DMS79 treated with DMSO at 0.1 percent for 48 hours (cell line): ENCODE measurements around the gene ADO.
"Not testable (repeated sequence)": the region's sequence is repeated elsewhere in the genome, so short reads cannot be mapped to it uniquely, and the experiment has no call there.

ENCODE experiments used
- DNase-seq: peaks from one replicate; lab custom pipeline; 2025; lab: John Stamatoyannopoulos, UW

ADO gene

GRCh38 chr10:62804356-62805230 lies at the start of gene ADO:
ADO (plus strand) TSS chr10:62804720; CDS start chr10:62805060, 340 bp downstream.
- peak; percentile 49 for DNase-seq

GRCh38 chr10:62754963-62755362 lies 49.6 kb upstream of the ADO start:
- no peak for DNase-seq

- DNase-seq = no peak
Observed at GRCh38 chr10:62755662-62756653, 48.6 kb upstream of the ADO start.

- no peak for DNase-seq
Observed at GRCh38 chr10:62759599-62760175, 44.8 kb upstream of the ADO start.

GRCh38 chr10:62760401-62760800 lies 44.1 kb upstream of the ADO start:
- DNase-seq = no peak

GRCh38 chr10:62761115-62761514 lies 43.4 kb upstream of the ADO start:
- DNase-seq = no peak

- no peak for DNase-seq
Observed at GRCh38 chr10:62763155-62763554, 41.4 kb upstream of the ADO start.

- no peak for DNase-seq
Observed at GRCh38 chr10:62764011-62764410, 40.5 kb upstream of the ADO start.

- DNase-seq = no peak
Observed at GRCh38 chr10:62765726-62766125, 38.8 kb upstream of the ADO start.

GRCh38 chr10:62766386-62766785 lies 38.1 kb upstream of the ADO start:
- DNase-seq = no peak

GRCh38 chr10:62769574-62770242 lies 34.8 kb upstream of the ADO start:
- no peak for DNase-seq

- DNase-seq = no peak
Observed at GRCh38 chr10:62772186-62772974, 32.1 kb upstream of the ADO start.

GRCh38 chr10:62778125-62778524 lies 26.4 kb upstream of the ADO start:
- DNase-seq = no peak

GRCh38 chr10:62779487-62780248 lies 24.9 kb upstream of the ADO start:
- DNase-seq = no peak

GRCh38 chr10:62784537-62784936 lies 20.0 kb upstream of the ADO start:
- DNase-seq = not testable (repeated sequence)

- not testable (repeated sequence) for DNase-seq
Observed at GRCh38 chr10:62788285-62788684, 16.2 kb upstream of the ADO start.

GRCh38 chr10:62788861-62789467 lies 15.6 kb upstream of the ADO start:
- DNase-seq = no peak

- DNase-seq = no peak
Observed at GRCh38 chr10:62790019-62790555, 14.4 kb upstream of the ADO start.

- DNase-seq = no peak
Observed at GRCh38 chr10:62790571-62790970, 13.9 kb upstream of the ADO start.
